ENCODE results near the gene NSG2.
"Not testable (repeated sequence)": the region's sequence is repeated elsewhere in the genome, so short reads cannot be mapped to it uniquely, and the experiment has no call there.

NSG2 gene

GRCh38 chr5:174101195-174101730 is 55.8 kb downstream of the NSG2 start:
- no peak for DNase-seq (ENCODE audit: low read depth, low spot score)

GRCh38 chr5:174102574-174102973 is 57.1 kb downstream of the NSG2 start:
- not testable (repeated sequence) for DNase-seq (ENCODE audit: low read depth, low spot score)

GRCh38 chr5:174106997-174107655 is 61.6 kb downstream of the NSG2 start:
- DNase-seq (ENCODE audit: low read depth, low spot score): no peak

GRCh38 chr5:174108745-174109144 is 63.2 kb downstream of the NSG2 start:
- no peak for DNase-seq (ENCODE audit: low read depth, low spot score)

- no peak for DNase-seq (ENCODE audit: low read depth, low spot score)
Observed at GRCh38 chr5:174109698-174110260, 64.3 kb downstream of the NSG2 start.

- DNase-seq (ENCODE audit: low read depth, low spot score): no peak
Observed at GRCh38 chr5:174110310-174110709, 64.8 kb downstream of the NSG2 start.

- DNase-seq (ENCODE audit: low read depth, low spot score): no peak
Observed at GRCh38 chr5:174111287-174111973, 65.9 kb downstream of the NSG2 start.

GRCh38 chr5:174115226-174115625 is 69.7 kb downstream of the NSG2 start:
- no peak for DNase-seq (ENCODE audit: low read depth, low spot score)

GRCh38 chr5:174118823-174119467 is 73.4 kb downstream of the NSG2 start:
- DNase-seq (ENCODE audit: low read depth, low spot score): no peak

GRCh38 chr5:174119468-174119881 is 74.0 kb downstream of the NSG2 start:
- DNase-seq (ENCODE audit: low read depth, low spot score): no peak

- DNase-seq (ENCODE audit: low read depth, low spot score): no peak
Observed at GRCh38 chr5:174120401-174121005, 75.0 kb downstream of the NSG2 start.

- no peak for DNase-seq (ENCODE audit: low read depth, low spot score)
Observed at GRCh38 chr5:174134545-174134944, 89.0 kb downstream of the NSG2 start.

- DNase-seq (ENCODE audit: low read depth, low spot score): no peak
Observed at GRCh38 chr5:174139623-174140022, 94.1 kb downstream of the NSG2 start.

- DNase-seq (ENCODE audit: low read depth, low spot score): no peak
Observed at GRCh38 chr5:174140452-174141020, 95.0 kb downstream of the NSG2 start.

GRCh38 chr5:174141398-174141797 is 95.9 kb downstream of the NSG2 start:
- no peak for DNase-seq (ENCODE audit: low read depth, low spot score)

GRCh38 chr5:174145091-174145490 is 99.6 kb downstream of the NSG2 start:
- DNase-seq (ENCODE audit: low read depth, low spot score): no peak

GRCh38 chr5:174145821-174146220 is 100.3 kb downstream of the NSG2 start:
- no peak for DNase-seq (ENCODE audit: low read depth, low spot score)

GRCh38 chr5:174146556-174146955 is 101.0 kb downstream of the NSG2 start:
- DNase-seq (ENCODE audit: low read depth, low spot score): no peak

GRCh38 chr5:174147012-174147411 is 101.5 kb downstream of the NSG2 start:
- not testable (repeated sequence) for DNase-seq (ENCODE audit: low read depth, low spot score)

GRCh38 chr5:174147551-174147950 is 102.0 kb downstream of the NSG2 start:
- no peak for DNase-seq (ENCODE audit: low read depth, low spot score)

GRCh38 chr5:174148721-174149120 is 103.2 kb downstream of the NSG2 start:
- no peak for DNase-seq (ENCODE audit: low read depth, low spot score)
